Myocyte (in vitro differentiated cells): ENCODE measurements around the gene ERFE. TPM values are rescaled to one million over a fixed set of nuclear protein-coding genes. Genes with fewer than 3 reads are reported as not detected.
A peak's percentile ranks its signal among the peaks of the same experiment; 100 is the strongest.

ENCODE experiments used
- DNase-seq: peaks from one replicate; pipeline ENCODE4 v3.0.0-alpha.2; 2012; ENCODE audit warnings: low read depth
- total RNA-seq: library from RNA; depleted of rRNA; stranded (reverse); fragments of >200 nt; gene quantifications from 2 replicates; pipeline ENCODE4 v1.2.3, GENCODE V29; 2014

ERFE gene
- total RNA-seq, 1 donor from 2014 or later: 8.5 TPM

DNA sequence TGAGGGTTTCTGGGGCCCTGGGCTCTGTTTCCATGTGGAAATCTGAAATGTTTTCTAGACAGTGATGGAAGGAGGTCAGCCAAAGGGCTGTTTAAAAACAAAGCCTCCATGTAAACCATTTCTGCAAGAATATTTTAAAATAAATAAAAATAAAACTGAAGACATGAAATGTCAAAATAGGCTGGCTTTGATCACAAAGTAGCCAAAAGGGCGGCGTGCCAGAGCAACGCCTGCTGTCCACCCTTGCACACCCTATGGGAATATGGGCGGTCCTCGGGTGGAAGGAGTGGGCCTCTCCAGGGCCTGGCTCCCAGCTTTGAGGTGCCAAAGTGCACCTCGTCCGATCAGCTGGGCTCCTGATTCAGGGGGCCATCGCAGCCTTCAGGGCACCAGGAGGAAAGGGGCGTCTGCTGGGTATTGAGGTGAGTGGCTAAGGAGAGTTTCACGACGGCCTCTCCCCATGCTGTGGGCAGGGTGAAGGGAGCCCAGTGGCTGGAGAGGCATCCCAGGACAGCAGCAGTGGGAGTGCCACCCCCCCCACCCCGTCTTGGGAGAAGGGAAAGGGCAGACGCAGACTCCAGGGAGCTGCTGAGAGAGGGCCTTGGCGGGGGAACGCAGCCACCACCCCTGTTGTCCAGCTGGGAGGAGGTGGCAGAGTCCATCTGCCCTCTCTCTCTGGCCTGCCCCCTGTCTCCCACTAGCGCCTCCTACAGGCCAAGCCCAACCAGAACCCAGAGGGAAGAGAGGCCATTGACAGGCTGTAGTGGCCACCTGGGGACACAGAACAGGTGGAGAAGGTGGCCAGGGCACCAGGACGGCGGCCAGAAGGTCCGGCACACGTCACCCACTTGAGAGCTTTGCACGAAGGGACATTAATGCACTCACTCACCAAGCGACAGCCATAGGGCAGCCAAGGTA, 5.7 kb upstream of the ERFE start:
- DNase-seq: no peak

DNA sequence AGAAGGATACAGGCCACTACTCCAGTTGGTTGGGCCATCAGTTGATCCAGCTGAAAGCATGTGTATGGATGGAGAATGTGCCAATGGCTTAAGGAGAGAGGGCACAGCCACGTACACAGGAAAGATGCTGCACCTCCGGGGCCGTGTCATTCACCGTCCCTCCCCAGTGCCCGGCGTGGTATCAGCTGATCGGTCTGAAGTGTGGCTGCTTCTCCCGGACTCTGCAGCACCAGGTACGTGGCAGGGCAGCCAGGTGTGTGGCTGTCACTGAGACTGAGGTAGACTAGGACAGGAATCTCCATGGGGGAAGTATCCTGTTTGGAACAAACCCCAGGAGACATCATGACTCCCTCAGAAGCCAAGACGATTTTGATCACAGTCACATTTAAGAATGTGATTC, 4.2 kb upstream of the ERFE start:
- no peak for DNase-seq

DNA sequence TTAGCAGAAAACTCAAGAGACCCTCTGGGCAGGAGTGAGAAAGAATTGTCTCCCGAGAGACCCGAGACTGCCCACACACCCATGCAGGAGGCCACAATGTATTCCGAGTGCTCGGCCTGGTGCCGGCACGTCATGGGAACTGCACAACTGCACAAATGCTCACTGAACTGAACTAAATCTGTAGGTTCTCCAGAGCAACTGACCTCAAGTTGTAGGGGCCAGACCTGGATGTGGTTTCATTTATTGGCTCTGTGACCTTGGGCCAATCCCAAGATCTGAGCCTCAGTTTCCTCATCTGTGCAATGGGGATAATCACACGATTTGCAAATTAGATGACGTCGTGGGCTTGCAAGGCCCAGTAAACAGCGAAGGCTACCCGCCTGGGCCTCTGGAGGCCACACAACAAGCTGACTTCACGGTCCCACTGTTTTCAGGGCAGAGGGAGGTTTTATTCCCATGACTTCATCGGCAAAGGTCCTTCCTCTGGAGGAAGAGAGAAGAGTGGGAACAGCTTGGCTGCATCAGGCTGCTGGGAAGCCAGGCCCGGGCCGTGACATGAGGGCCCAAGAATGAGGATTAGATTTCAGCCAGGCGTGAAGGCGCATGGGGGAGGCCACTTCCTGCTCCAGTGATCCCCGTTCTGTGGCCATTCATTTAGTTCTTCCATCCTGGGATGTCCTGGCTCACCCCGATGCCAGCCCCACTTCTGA, 3.6 kb upstream of the ERFE start:
- peak; percentile 84 for DNase-seq

DNA sequence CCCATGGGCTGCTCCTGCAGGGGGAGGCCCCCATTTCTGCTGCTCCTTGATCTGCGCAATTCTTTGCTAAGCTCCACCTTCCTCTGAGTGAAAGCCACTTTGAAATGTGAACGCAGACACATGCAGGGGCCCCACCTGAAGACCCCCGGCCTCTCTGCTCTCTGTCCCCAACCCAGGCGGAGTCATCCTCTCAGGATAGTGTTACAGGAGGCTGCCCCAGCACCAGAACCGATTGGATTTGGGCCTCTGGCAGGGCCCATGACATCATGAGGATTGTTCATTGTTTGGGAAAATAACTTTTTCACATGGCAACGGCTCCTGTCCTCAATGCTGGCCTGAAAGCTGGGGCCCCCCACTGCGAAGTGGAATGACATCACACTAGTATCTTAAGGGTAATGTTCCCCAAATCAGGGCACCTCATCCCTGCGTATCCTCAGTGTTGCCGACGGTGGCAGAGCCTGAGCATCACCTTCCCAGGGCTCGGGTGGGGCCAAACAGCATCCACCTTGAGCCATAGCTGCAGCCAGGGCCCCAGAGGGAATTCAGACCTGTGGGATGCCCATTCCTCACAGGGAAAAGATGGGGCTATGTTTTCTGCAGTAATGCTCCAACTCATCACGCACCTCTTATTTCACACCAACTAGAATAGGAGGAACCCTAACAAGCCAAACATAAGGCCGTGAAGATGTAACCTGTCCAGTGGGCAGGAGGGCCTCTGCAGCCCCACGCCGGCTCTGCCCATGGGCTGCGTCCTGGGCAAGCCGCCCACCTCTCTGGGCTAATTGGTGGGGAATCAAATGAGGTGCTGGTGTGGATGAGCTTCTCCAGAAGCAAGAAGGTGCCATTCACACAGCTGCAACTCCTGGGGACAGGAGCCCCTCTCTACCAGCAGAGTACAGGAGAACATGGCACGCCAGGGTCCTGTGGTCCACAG, 2.7 kb upstream of the ERFE start:
- DNase-seq: no peak

DNA sequence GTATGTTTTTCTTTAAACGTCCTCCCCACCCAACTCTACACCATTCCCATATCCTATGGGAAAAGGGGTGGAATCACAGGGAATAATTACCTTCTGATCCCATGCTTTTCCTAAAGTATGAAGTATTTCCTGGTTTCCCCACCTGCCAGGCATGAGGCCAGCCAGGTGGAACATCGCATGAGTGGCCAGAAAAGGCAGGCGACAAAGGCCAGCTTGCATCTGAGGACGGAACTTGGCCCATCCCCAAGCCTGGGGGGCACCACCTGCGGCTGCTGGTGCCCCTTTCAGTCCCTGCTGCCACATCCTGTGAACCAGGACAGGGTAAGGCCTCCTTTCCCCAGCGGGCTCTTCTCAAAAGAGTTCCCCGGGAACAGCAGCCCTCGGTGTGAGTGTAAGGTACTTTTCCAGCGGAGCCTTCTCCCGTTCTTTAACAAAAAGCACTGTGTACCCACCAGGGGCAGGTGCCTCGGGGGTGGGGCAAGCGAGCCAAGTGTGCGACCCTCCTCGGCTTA, 1.2 kb upstream of the ERFE start:
- no peak for DNase-seq

DNA sequence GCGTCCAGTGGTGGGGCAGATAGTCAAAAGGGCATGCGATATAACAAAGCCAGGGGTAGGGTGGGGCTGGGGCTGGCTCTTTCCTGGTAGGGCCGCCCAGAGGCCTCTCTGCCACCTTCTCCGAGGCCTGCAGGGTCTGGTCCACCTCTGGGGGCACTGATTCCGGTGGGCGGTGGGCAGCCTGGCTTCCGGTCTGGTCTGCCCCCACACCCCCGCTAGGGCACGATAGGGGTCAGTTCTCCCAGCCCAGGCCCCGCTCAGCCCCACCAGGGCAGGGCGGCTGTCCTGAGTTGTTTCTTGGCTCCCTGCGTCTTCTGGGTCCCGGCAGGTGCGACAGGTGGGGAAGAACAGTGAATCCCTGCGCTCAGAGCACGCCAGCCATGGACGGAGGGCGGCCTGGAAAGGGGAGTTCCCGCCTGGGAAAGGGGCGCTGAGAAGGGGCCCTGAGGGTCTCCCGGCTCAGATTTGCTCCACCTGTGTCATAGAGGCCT, 707 bp upstream of the ERFE start:
- no peak for DNase-seq

DNA sequence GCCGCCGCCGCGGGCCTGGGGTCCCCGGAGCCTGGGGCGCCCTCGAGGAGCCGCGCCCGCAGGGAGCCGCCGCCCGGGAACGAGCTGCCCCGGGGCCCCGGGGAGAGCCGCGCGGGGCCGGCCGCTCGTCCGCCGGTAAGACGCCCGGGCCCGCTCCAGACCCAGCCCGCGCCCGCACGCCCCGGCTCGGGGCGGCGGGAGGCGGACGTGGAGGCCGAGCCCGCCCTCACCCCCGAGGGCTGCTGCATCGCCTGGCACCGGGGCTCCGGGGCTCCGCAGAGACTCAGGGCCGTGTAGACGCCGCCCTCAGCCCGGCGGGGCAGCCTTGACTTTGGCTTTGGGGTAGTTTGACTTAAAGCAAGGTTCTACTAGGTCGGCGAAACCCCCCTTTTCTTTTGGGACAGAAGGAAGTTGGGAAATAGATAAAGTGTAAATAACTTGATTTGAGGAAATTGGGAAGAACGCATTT, 335 bp downstream of the ERFE start:
- no peak for DNase-seq

DNA sequence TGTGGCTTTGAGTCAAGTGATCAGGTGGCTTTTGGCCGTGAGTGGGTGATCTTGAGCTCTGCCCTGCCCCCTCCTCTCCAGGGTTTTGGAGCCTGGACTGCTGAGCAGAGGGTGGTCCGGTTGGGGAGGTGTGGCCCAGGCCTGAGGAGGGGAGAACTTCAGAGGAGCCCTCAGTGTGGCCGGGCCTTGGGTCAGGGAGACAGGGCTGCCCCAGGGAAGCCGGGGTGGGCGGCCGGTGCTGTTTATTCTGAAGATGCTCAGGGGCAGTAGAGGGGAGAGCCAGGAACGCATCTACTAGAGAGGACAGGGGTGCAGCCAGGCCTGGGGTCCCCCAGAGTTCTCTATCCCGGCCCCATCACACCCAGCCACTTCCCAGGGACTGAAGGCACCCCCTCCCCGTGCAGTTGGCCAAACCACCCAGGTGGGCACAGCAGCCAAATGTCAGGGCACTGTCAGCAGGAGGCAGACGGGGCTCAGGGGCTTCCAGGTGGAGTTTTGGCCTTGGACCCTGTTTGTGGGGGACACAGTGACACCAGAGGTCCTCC, 963 bp downstream of the ERFE start:
- DNase-seq: no peak

DNA sequence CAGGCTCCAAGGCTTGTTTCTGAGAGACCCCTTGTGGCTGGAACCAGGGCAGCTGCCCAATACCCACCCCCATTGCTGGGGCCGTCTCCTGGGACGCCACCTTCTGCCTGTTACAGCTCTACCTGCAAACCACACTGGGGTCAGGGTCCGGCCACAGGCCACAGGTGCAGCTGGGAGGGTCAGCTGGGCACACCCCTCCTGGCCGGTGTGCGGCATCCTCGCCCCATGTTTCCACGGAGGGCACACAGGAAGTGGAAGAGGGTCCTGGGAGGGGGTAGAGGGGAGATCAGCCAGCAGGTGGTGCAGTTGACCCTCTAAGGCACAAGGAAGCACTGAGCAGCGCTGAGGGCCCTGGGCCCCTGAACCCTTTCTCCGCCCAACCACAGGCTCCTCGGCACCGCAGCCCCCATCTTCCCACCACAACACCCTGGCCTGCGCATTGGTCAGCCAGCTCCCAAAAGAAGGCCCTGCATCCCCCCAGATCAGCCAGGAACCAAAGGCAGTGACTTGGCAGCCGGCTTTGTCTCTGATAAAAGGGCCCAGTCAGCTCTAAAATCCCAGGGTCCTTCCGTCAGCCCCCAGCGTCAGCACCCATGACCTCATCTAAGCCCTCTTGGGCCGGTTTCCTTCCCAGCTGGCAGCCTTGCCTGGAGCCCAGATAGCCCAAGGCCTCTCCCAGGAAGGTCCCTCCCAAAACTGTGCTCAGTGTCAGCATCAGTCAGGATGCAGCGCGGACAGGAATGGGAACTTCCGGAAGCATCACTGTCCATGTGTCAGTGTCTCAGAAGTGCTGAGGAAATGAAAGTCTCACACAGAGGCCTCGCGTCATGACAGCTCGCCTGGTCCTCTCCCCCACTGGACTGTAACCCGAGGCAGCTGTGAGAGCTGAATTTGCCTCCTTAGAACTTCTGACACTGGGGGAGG, 1.7 kb downstream of the ERFE start:
- no peak for DNase-seq

DNA sequence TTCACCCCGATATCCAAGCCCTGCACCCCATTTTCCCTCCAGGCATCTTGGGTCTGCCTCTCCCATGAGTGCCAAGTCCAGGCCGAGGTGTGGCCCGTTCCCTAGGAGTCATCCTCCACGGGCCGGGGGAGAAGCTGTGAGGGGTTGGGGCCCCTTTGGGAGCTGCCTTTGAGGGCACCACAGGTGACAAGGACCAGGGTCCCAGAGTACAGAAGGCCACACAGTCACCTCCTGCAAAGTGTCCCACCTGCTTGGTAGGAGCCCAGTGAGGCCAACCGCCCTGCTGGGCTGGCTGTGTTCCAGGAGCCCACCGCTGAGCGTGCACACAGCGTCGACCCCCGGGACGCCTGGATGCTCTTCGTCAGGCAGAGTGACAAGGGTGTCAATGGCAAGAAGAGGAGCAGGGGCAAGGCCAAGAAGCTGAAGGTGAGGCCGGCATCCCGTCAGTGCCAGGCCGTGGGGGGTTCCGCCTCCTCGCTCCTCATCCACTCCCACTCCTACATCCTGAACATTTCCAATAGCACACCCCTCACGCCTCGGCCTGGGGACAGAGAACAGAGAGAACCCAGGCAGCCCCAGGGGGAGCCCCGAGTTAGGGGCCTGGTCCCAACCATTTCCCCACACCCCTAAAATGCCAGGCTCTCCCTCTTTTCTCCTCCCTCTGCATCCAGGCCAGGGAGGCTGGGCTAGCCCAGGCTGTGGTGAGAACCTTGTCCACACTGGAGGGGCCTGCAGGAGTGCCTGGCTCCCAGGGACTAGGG, 2.7 kb downstream of the ERFE start:
- DNase-seq: no peak

DNA sequence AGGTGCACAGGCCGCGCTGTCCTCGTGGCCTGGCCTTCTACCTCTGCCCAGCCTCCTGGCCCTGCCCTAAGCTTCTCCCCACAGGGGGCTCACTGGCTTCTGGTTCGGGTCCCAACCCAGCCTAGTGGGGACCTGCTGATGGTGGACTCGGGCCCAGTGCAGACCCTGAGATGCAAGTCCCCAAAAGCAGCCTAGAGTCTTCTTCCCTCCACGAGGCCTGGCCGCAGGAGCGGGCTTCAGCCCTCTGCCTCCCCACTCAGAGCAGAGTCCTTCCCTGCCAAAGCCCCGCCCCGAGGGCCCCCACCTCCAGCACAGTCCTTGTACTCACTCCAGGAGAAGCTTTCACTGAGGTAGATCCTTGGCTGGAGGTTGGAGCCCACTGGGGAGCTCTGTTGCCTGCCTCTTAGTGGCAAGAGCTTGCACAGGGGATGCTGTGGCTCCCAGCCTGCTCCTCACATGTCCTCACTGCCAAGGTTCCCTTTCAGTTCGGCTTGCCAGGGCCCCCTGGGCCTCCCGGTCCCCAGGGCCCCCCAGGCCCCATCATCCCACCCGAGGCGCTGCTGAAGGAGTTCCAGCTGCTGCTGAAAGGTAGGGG, 3.6 kb downstream of the ERFE start:
- no peak for DNase-seq

DNA sequence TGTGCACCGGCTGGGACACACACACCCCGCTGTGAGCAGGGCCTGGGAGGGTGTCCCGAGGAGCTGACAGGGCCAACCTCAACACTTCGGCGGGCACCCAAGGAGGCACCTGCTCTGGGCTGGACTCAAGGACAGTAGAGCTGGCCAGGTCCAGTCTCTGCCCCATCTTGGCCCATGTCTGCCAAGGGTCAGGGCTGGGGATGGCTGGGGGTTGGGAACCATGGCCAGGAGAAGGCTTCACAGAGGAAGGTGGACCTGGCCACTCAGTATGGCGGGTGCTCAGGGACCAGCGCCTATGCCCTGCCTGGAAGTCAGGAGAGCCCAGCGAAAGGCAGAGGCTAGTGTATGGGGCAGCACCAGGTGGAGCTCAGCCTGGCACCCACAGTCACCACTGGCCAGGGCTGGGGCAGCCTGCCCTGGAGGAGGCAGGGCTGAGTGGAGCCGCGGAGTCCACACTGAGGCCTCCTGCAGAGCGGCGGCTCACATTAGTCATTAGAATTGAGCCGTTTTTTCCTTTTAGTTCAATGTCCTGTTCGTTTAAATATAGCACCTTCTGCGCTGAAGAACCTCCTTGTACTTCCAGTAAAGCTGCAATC, 4.2 kb downstream of the ERFE start:
- DNase-seq: no peak

DNA sequence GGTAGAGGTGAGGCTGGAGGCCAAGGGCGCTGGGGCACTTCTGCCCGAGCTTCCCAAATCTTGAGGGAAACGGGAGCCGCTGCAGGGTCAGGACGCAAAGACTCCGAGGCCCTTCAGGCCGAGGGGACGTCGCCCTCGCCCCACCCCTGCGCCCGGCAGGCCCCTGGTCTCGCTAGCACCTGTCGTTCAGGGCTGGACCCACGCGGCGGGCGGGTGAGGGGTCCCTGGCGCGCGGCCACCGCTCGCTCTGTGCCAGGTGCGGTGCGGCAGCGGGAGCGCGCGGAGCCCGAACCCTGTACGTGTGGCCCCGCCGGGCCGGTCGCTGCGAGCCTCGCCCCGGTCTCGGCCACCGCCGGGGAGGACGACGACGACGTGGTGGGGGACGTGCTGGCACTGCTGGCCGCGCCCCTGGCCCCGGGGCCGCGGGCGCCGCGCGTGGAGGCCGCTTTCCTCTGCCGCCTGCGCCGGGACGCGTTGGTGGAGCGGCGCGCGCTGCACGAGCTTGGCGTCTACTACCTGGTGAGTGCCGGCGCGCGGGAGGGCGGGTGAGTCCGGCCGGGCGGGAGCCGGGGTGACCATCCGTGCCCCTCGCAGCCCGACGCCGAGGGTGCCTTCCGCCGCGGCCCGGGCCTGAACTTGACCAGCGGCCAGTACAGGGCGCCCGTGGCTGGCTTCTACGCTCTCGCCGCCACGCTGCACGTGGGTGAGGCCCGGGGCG, 4.9 kb downstream of the ERFE start:
- no peak for DNase-seq

DNA sequence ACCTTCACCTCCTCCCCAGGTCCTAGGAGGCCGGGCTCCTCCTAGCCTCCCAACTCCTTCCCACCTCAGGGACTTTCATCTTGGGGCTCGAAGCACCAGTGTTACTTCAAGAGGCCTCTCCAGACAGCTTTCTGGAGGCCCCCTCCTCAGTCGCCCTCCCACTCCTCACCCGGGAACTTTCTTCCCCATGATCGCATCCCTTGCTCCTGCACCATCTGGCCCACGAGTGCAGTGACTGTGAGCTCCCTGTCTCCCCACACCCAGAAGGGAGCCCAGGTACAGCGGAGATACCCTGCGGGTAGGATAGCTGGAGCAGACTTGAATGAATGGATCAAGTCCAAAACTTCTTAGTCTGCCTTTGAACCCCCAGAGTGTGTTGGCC, 6.1 kb downstream of the ERFE start:
- no peak for DNase-seq

DNA sequence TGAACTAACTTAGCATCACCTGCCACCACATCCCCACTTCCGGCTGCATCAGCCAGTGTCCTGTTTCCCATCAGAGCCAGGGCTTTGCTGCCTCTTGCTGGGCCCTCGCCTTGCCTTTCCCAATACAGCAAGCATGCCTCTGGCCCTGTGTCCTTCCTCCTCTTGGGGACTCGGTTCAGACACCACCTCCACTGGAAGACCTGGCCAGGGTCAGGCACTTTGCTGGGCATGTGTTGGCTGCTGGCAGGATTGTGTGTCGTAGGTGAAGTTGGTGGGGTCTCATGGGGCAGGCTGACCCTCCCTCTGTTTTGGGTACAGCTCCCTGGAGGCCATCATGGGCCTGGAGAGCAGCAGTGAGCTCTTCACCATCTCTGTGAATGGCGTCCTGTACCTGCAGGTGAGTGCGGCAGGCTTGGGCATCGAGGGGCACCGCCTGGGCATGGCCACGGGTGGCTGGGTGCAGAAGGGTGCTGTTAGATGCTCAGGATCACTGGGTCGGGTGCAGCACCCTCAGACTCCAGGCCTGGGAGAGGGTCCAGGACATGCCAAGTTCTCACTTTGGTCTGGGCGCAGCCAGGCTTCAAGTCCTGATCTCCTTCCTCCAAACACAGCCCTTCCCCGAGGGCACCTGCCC, 6.6 kb downstream of the ERFE start:
- no peak for DNase-seq

DNA sequence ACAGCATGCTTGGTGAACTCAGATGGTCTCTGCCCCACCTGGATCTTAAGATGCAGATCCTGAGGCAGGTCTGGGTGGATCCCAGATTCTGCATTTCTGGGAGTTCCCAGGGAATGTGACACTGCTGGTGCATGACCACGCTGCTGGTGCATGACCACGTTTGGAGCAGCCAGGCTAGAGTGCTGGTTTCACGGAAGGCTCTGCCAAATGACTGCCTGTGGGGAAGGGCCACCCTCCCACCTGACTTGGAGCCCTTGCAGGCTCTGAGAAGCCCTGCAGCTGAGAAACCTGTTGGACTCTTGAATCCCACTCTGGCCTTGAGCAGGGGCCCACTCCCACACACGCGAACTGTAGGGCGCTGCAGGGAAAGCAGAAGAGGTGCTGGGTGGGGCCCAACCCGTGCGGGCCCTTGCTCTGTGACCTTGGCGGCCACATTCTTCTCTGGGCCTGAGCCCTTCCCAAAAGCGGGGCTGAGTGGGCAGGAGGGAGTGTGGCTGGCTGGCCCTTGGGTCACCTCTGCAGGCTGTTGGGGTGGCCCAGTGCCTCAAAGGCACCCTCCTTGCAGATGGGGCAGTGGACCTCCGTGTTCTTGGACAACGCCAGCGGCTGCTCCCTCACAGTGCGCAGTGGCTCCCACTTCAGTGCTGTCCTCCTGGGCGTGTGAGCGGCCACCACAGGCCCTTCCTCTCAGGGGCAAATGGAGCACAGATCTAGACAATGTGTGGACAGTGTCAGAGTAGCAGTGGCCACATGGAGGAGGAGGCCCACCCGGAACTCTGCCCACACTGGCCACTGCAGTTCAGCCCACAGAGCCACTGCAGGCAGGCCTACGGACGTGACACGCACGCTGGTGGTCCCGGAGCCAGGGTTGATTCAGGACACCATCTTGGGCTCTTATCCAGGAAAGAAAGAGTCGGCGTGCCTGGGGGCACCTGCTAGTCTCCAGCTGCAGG, 7.9 kb downstream of the ERFE start:
- DNase-seq: no peak
